CD14-positive monocyte (primary cell): Measurements from ENCODE around the gene SLC35F3. TPM values are rescaled to one million over a fixed set of nuclear protein-coding genes. Genes with fewer than 3 reads are reported as not detected.

ENCODE experiments used
- DNase-seq, 3 donors: peaks; one replicate each; pipeline ENCODE4 v3.0.0-alpha.2; 2011 to 2022
- H2AFZ ChIP-seq: 2 replicates; pipeline ENCODE4 v1.6.0; 2012; ENCODE audit warnings: mild to moderate bottlenecking, low read depth, low read length, inconsistent platforms; ENCODE audit not compliant: insufficient read depth, poor library complexity, severe bottlenecking
- H3K27ac ChIP-seq, 2 donors: 1 replicate in 1 of 2; 2 replicates in 1 of 2; pipeline ENCODE4 v1.5.1; 2012 to 2013; ENCODE audit warnings: low read length in 2 of 2, control low read depth in 1 of 2, inconsistent platforms in 1 of 2, low read depth in 1 of 2, mild to moderate bottlenecking in 1 of 2
- H3K27me3 ChIP-seq, 2 donors: one replicate each; pipeline versions ENCODE4 v1.6.0 to v1.6.1; 2011 to 2013; ENCODE audit warnings: low read length in 2 of 2; ENCODE audit not compliant: control insufficient read depth in 2 of 2, insufficient read depth in 2 of 2
- H3K36me3 ChIP-seq, 2 donors: replicated peaks in 1 of 2; 1 replicate in 1 of 2; 2 replicates in 1 of 2; pipeline versions ENCODE4 v1.5.1 to v1.6.1; 2012 to 2013; ENCODE audit warnings: low read length in 2 of 2, control low read depth in 1 of 2, inconsistent platforms in 1 of 2, mild to moderate bottlenecking in 1 of 2; ENCODE audit not compliant: insufficient read depth in 2 of 2, control insufficient read depth in 1 of 2
- H3K4me1 ChIP-seq, 2 donors: 1 replicate in 1 of 2; 2 replicates in 1 of 2; pipeline versions ENCODE4 v1.5.1 to v1.6.1; 2012 to 2013; ENCODE audit warnings: low read length in 2 of 2, control low read depth in 1 of 2, inconsistent platforms in 1 of 2, mild to moderate bottlenecking in 1 of 2, moderate library complexity in 1 of 2; ENCODE audit not compliant: insufficient read depth in 2 of 2, control insufficient read depth in 1 of 2
- H3K4me2 ChIP-seq: replicated peaks from 2 replicates; pipeline ENCODE3; 2012; ENCODE audit warnings: low read length, moderate library complexity, mild to moderate bottlenecking; ENCODE audit not compliant: poor library complexity, severe bottlenecking; ENCODE audit errors: extremely low read depth
- H3K4me3 ChIP-seq, 3 experiments: fragments of 200-600 bp in 1 of 3; sonication (generic) in 1 of 3; replicated peaks in 1 of 3; 1 replicate in 2 of 3; 2 replicates in 1 of 3; pipeline ENCODE4 v1.5.1; 2011 to 2013; ENCODE audit warnings: low read length in 3 of 3, mild to moderate bottlenecking in 3 of 3, control low read depth in 2 of 3, low read depth in 2 of 3, inconsistent platforms in 1 of 3, moderate library complexity in 1 of 3
- H3K79me2 ChIP-seq: 2 replicates; pipeline ENCODE4 v1.6.0; 2012; ENCODE audit warnings: mild to moderate bottlenecking, control low read depth, inconsistent platforms, low read length, moderate library complexity; ENCODE audit not compliant: insufficient read depth
- H3K9ac ChIP-seq: 2 replicates; pipeline ENCODE4 v1.6.0; 2017; ENCODE audit warnings: low read length, mild to moderate bottlenecking; ENCODE audit not compliant: insufficient read depth, poor library complexity, severe bottlenecking
- H3K9me3 ChIP-seq, 2 donors: replicated peaks in 1 of 2; 1 replicate in 1 of 2; 2 replicates in 1 of 2; pipeline versions ENCODE4 v1.5.1 to v1.6.1; 2012 to 2013; ENCODE audit warnings: low read length in 2 of 2, control low read depth in 1 of 2; ENCODE audit not compliant: control insufficient read depth in 1 of 2, insufficient read depth in 1 of 2
- H4K20me1 ChIP-seq: 2 replicates; pipeline ENCODE4 v1.6.0; 2012; ENCODE audit warnings: mild to moderate bottlenecking, low read length, control low read depth, moderate library complexity; ENCODE audit not compliant: insufficient read depth
- H3K27ac Mint-ChIP-seq, 7 donors: one replicate each; pipeline ENCODE4 v1.8.0; 2020; ENCODE audit warnings: mild to moderate bottlenecking in 7 of 7, mixed read lengths in 7 of 7, moderate library complexity in 6 of 7, inconsistent platforms in 2 of 7
- H3K27me3 Mint-ChIP-seq, 3 donors: one replicate each; pipeline ENCODE4 v1.8.0; 2021 to 2022; ENCODE audit warnings: low read depth in 3 of 3, mild to moderate bottlenecking in 3 of 3, mixed read lengths in 3 of 3, moderate library complexity in 3 of 3, inconsistent platforms in 1 of 3
- H3K36me3 Mint-ChIP-seq, 2 donors: one replicate each; pipeline ENCODE4 v1.8.0; 2020; ENCODE audit warnings: mixed read lengths in 2 of 2, inconsistent platforms in 1 of 2, mild to moderate bottlenecking in 1 of 2
- H3K4me1 Mint-ChIP-seq: one replicate; pipeline ENCODE4 v1.8.0; 2020; ENCODE audit warnings: mild to moderate bottlenecking, mixed read lengths
- H3K4me3 Mint-ChIP-seq, 2 donors: one replicate each; pipeline ENCODE4 v1.8.0; 2020; ENCODE audit warnings: mild to moderate bottlenecking in 2 of 2, mixed read lengths in 2 of 2, moderate library complexity in 1 of 2
- H3K9me3 Mint-ChIP-seq, 7 donors: one replicate each; pipeline ENCODE4 v1.8.0; 2020 to 2022; ENCODE audit warnings: mixed read lengths in 7 of 7, mild to moderate bottlenecking in 6 of 7, moderate library complexity in 6 of 7, inconsistent platforms in 2 of 7
- CTCF ChIP-seq: fragments of 200-600 bp; IDR thresholded peaks from one replicate; pipeline ENCODE4 v1.8.0; 2022; ENCODE audit warnings: antibody characterized with exemption, mild to moderate bottlenecking
- WGBS: methylation state at CpG from one replicate; pipeline ENCODE4 v1.1.5; 2013; ENCODE audit warnings: missing lambda C conversion rate; ENCODE audit not compliant: insufficient coverage; 5-methylcytosine and 5-hydroxymethylcytosine counted together
- intact Hi-C, 2 donors: fragments of 100-400 bp; cut with micrococcal nuclease; formaldehyde crosslinking; loops; one replicate each; pipeline versions ENCODE4 v1.15.0 to v1.15.1; 2023
- polyA plus RNA-seq, 3 donors: library from polyadenylated mRNA; depleted of rRNA in 1 of 3; unstranded in 2 of 3; stranded (reverse) in 1 of 3; fragments of 300-500 nt in 2 of 3; fragments of >200 nt in 1 of 3; fragmentation: Illumina TruSeq in 2 of 3; gene quantifications; 1 replicate in 2 of 3; 2 replicates in 1 of 3; pipeline ENCODE4 v1.2.3, GENCODE V29; 2012 to 2021

The SLC35F3 gene
- polyA plus RNA-seq, 3 donors: 0.17 to 0.78 TPM; not detected in 1

GRCh38 chr1:234288946-234289345 lies 384.5 kb downstream of the SLC35F3 start:
- no peaks in the 10 kb centered on the region for H3K27me3 ChIP-seq
- H3K9me3 ChIP-seq: peaks cover 0 to 4% of the 10 kb centered on the region in 2 donors
- no peaks in the 10 kb centered on the region for H3K36me3 Mint-ChIP-seq
- DNase-seq: no peak
- H3K9ac ChIP-seq: no peak overlapping the region
- H3K4me2 ChIP-seq: no peak overlapping the region
- peaks cover 3 to 14% (median 9%) of the 10 kb centered on the region in 7 donors for H3K9me3 Mint-ChIP-seq
- H3K79me2 ChIP-seq: no peaks in the 10 kb centered on the region
- intact Hi-C loops: no loop called here
- H3K36me3 ChIP-seq: no peaks in the 10 kb centered on the region
- no peak overlapping the region for H3K4me3 ChIP-seq
- no peaks in the 10 kb centered on the region for H3K4me1 Mint-ChIP-seq
- H2AFZ ChIP-seq: no peak overlapping the region
- no peak overlapping the region for H3K4me3 Mint-ChIP-seq
- H3K4me1 ChIP-seq: no peaks in the 10 kb centered on the region
- H3K27ac ChIP-seq: no peak overlapping the region
- TF ChIP-seq CTCF: no peak
- no peaks in the 10 kb centered on the region for H4K20me1 ChIP-seq
- no CpG with 5 or more reads among the region's 2 CpGs for WGBS
- H3K27me3 Mint-ChIP-seq: peaks cover 0 to 6% (median 1%) of the 10 kb centered on the region in 3 donors
- no peak overlapping the region for H3K27ac Mint-ChIP-seq

- H3K4me3 ChIP-seq: no peak overlapping the region
- H3K9me3 ChIP-seq: peaks cover 0 to 4% of the 10 kb centered on the region in 2 donors
- no peaks in the 10 kb centered on the region for H3K36me3 Mint-ChIP-seq
- no peak overlapping the region for H3K27ac ChIP-seq
- no peak for TF ChIP-seq CTCF
- no peaks in the 10 kb centered on the region for H3K36me3 ChIP-seq
- no peaks in the 10 kb centered on the region for H4K20me1 ChIP-seq
- peaks cover 1 to 6% (median 2%) of the 10 kb centered on the region in 3 donors for H3K27me3 Mint-ChIP-seq
- H3K9ac ChIP-seq: no peak overlapping the region
- H3K27me3 ChIP-seq: no peaks in the 10 kb centered on the region
- WGBS: 100% methylated on average over 1 of the region's 2 CpGs
- no peak overlapping the region for H3K4me3 Mint-ChIP-seq
- no peaks in the 10 kb centered on the region for H3K79me2 ChIP-seq
- H3K4me1 Mint-ChIP-seq: no peaks in the 10 kb centered on the region
- no peaks in the 10 kb centered on the region for H3K4me1 ChIP-seq
- peaks cover 3 to 14% (median 9%) of the 10 kb centered on the region in 7 donors for H3K9me3 Mint-ChIP-seq
- no peak overlapping the region for H3K27ac Mint-ChIP-seq
- DNase-seq: no peak
- intact Hi-C loops: no loop called here
- H2AFZ ChIP-seq: no peak overlapping the region
- no peak overlapping the region for H3K4me2 ChIP-seq
Observed at GRCh38 chr1:234289538-234290305, 385.2 kb downstream of the SLC35F3 start.
